SH-SY5Y (cell line): ENCODE measurements around the gene CNTLN.

Source experiments
- GATA2 ChIP-seq: IDR thresholded peaks from 2 replicates; pipeline ENCODE4 v1.6.1; 2011; ENCODE audit warnings: mild to moderate bottlenecking, low read depth, low read length
- GATA3 ChIP-seq: IDR thresholded peaks from 2 replicates; pipeline ENCODE4 v1.6.1; 2011; ENCODE audit warnings: low read depth, mild to moderate bottlenecking, low read length, moderate library complexity

- TF ChIP-seq GATA2 (no peak), GATA3 (no peak)
Measured at GRCh38 chr9:17394881-17395510, 260.2 kb downstream of the CNTLN start.
